Measurements from ENCODE around the gene MYBBP1A.

GRCh38 chr17:4576729-4577322 is 21.6 kb upstream of the MYBBP1A start:
- TF ChIP-seq CTCF (IDR thresholded peaks at IDR 0.05; ENCODE audit: low read depth, low read length) (no peak), MYC (IDR thresholded peaks at IDR 0.05; ENCODE audit: low read depth, low read length) (no peak)

All from NB4 (cell line).